ENCODE measurements around the gene ULK3. TPM values are rescaled to one million over a fixed set of nuclear protein-coding genes. Genes with fewer than 3 reads are reported as not detected.

Gene ULK3
- total RNA-seq, 1 donor from 2014 or later: 35.8 TPM

DNA sequence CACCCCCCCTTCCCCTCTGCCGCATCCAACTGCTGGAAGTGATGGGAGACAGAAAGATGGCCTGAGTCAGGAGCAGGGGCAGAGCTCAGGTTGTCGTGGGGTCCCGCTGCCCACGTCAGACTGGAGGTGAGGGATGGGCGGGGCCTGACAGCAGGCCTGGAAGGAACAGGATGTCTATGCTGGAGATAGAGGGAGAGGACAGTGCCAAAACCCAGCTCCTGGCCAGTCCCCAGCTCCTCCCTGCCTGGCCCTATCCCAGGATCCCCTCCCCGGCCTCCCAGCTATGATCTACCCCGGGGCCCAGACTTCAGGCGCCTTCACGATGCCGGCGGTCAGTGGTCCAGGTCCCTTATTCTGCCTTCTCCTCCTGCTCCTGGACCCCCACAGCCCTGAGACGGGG is 30.4 kb downstream of the ULK3 start, which contains the start of gene LMAN1L:
Gene LMAN1L (plus strand): TSS at position 303 of the 400 bp plus-strand sequence. CDS start 20 bp downstream, at position 323.
- intact Hi-C loops (cut with DNase I): no loop called here
- ATAC-seq (ENCODE audit: poor library complexity) (peak; percentile 52), DNase-seq (peak; percentile 63)

DNA sequence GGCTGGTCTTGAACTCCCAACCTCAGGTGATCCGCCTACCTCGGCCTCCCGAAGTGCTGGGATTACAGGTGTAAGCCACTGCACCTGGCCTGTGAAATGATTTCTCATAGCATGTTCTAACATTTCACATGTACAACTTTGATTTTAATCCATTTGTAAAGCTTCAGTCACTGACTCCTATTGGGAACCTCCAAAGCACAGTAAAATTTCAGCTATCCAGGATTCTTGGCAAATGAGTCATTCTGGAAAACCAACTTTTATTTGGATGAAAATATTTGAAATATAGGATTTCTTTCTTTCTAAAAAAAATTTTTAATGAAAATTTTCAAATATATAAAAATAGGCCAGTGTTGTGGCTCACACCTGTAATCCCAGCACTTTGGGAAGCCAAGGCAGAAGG is 33.0 kb downstream of the ULK3 start:
- no peak for ATAC-seq (ENCODE audit: poor library complexity)
- no peak for DNase-seq
- intact Hi-C loops (cut with DNase I): no loop called here

DNA sequence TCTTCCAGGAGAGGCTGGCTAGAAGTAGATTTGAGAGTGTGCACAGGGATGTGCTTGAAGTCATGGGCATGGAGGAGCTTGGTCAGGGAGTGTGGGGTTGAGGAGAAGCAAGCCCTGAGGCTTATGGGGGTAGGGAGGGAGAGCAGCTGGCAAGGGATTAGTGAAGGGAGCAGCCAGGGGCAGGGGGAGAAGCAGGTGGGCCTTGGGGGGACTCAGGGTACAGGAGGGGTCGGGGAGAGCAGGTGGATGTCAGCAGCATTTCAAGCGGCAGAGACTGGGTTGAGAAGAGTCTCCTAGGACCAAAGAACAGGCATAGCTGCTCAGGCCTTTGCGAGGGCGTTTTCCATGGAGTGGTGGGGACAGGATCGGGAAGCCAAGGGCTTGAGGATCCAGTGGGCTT is 33.7 kb downstream of the ULK3 start:
- DNase-seq: no peak
- intact Hi-C loops (cut with DNase I): no loop called here
- no peak for ATAC-seq (ENCODE audit: poor library complexity)

DNA sequence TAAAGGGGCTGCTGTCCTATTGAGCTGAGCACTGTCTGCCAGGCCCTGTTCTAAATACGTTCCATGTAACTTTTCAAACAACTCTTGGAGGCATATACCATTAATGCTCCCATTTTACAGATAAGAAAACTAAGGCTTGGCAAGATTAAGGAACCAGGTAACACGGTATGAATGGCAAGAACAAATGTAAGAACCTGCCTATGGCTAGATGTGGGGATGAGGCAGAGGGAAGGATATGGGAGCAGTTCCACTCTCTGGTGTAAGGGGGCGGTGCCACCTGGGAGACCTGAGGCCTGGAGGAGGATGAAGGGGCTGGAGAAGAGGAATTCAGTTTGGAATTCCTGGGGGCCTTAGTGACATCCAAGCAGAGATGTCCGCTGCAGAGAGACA is 34.1 kb downstream of the ULK3 start:
- intact Hi-C loops (cut with DNase I): no loop called here
- DNase-seq (no peak), ATAC-seq (ENCODE audit: poor library complexity) (no peak)

- peak; percentile 69 for ATAC-seq (ENCODE audit: poor library complexity)
- DNase-seq: peak; percentile 64
- intact Hi-C loops (cut with DNase I): no loop called here
These were observed 34.7 kb downstream of the ULK3 start for GRCh38 chr15:74808078-74808839.

GRCh38 chr15:74807282-74807681 is 35.7 kb downstream of the ULK3 start:
- intact Hi-C loops (cut with DNase I): no loop called here
- no peak for ATAC-seq (ENCODE audit: poor library complexity)
- no peak for DNase-seq

DNA sequence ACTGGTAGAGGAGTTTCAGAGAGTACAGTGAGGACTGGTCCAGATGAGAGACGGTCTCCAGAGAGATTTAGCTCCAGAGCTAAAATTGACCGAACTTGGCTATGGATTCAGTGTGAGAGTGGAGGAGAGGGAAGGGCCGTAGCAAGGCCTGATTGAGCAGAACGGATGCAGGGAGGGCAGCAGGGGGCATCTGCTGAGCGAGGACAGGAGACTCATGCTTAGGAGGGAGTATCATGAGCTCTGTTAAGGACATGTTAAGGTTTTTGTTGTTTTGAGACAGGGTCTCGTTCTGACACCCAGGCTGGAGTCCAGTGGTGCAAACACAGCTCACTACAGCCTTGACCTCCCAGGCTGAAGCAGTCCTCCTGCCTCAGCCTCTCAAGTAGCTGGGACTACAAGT is 38.0 kb downstream of the ULK3 start:
- no peak for DNase-seq
- intact Hi-C loops (cut with DNase I): no loop called here
- no peak for ATAC-seq (ENCODE audit: poor library complexity)

- ATAC-seq (ENCODE audit: poor library complexity): no peak
- intact Hi-C loops (cut with DNase I): no loop called here
- DNase-seq: no peak
These were observed 40.0 kb downstream of the ULK3 start for GRCh38 chr15:74802862-74803447.

- intact Hi-C loops (cut with DNase I): no loop called here
- no peak for ATAC-seq (ENCODE audit: poor library complexity)
These were observed 40.7 kb downstream of the ULK3 start for GRCh38 chr15:74802290-74802689.

GRCh38 chr15:74801311-74801997 is 41.5 kb downstream of the ULK3 start:
- no peak for ATAC-seq (ENCODE audit: poor library complexity)
- DNase-seq: no peak
- intact Hi-C loops (cut with DNase I): no loop called here

More at GRCh38 chr15:74802290-74802689, 40.7 kb downstream of the ULK3 start:
- no peak for DNase-seq

- ATAC-seq (ENCODE audit: poor library complexity): no peak
- DNase-seq: no peak
- intact Hi-C loops (cut with DNase I): no loop called here
These were observed 42.3 kb downstream of the ULK3 start for GRCh38 chr15:74800559-74801094.

DNA sequence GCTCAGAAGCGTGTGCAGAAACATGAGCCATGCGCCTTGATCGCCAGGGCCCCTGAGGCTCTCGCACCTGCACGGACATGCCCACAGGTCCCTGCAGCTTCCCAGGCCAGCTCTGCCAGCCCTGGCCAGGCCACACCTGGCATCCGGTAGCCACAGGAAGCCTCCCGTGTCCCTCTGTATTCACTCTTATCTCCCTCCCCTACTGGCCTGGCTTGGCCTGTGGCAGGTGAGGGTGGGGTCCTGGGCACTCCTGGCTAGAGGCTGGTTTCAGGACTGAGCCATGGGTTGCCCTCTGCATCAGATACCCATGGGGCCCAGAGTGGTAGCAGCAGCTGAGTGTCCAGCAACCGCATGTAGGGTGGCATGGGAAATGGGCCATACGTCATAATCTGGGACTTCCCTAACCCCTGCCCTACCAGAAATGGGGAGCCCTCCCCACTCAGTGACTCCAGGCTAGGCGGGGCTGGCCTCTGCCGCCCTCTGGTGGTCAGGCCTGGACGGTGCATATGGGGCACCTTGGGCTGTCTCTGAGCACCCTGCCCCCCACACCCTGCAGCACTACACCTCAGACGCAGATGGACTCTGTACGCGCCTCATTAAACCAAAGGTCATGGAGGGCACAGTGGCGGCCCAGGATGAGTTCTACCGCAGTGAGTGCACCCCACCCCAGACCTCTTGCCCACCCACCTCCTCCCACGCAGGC is 42.9 kb downstream of the ULK3 start:
- DNase-seq (peak; percentile 89), ATAC-seq (ENCODE audit: poor library complexity) (peak; percentile 86)
- intact Hi-C loops (cut with DNase I): no loop called here

GRCh38 chr15:74799255-74799855 is 43.6 kb downstream of the ULK3 start:
- DNase-seq (no peak), ATAC-seq (ENCODE audit: poor library complexity) (no peak)
- intact Hi-C loops (cut with DNase I): no loop called here

DNA sequence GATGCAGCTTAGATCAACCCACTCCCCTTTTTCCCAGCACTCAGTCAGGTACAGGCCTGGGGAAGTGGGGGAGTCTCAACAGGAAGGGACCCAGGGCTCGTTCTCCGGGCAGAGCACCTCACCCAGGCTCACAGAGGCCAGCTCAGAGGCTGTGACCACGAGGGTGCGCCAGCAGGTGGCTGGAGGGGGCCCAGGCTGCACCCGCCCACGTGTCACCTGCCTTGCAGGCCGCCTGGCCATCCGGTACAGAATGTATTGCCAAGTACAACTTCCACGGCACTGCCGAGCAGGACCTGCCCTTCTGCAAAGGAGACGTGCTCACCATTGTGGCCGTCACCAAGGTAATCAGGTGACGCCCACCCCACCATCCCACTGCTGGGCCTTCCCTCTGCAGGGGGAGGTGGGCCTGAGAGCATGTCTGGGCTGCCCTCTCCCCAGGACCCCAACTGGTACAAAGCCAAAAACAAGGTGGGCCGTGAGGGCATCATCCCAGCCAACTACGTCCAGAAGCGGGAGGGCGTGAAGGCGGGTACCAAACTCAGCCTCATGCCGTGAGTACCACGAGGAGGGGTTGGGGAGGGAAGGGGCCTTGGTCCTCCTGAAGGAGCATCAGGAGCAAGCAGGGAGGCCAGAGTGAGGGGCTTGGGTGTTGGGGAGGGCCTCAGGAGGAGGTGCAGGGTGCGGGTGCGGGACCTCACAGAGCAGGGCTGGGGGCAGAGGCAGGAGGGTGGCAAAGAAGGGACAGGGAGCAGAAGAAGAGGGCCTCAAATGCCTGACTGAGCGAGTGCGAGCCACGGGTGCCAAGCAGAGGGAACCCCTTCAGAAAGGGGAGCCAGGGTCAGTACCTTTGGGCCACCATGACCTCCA is 44.3 kb downstream of the ULK3 start:
- intact Hi-C loops (cut with DNase I): no loop called here
- ATAC-seq (ENCODE audit: poor library complexity) (peak; percentile 77), DNase-seq (peak; percentile 75)

DNA sequence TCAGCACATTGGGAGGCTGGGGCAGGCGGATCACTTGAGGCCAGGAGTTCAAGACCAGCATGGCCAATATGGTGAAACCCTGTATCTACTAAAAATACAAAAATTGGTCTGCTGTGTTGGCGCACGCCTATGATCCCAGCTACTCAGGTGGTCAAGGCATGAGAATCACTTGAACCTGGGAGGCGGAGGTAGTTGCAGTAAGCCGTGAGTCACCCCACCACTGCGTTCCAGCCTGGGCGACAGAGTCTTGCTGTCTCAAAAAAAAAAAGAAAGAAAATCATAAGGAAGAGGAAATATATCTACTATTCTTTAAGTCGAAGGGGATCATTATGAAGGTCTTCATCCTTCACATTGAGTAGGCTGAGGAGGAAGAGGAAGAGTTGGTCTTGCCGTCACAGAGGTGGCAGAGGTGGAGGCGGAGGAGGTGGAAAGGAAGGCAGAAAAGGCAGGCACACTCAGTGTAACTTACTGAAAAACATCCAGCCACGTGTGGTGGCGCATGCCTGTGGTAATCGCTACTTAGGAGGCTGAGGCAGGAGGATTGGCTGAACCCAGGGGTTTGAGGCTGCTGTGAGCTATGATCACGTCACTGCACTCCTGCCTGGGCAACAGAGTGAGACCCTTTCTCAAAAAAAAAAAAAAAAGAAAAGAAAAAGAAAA is 46.9 kb downstream of the ULK3 start:
- DNase-seq: no peak
- intact Hi-C loops (cut with DNase I): no loop called here
- ATAC-seq (ENCODE audit: poor library complexity): no peak

- ATAC-seq (ENCODE audit: poor library complexity) (no peak), DNase-seq (no peak)
- intact Hi-C loops (cut with DNase I): no loop called here
These were observed 48.0 kb downstream of the ULK3 start for GRCh38 chr15:74794970-74795349.

DNA sequence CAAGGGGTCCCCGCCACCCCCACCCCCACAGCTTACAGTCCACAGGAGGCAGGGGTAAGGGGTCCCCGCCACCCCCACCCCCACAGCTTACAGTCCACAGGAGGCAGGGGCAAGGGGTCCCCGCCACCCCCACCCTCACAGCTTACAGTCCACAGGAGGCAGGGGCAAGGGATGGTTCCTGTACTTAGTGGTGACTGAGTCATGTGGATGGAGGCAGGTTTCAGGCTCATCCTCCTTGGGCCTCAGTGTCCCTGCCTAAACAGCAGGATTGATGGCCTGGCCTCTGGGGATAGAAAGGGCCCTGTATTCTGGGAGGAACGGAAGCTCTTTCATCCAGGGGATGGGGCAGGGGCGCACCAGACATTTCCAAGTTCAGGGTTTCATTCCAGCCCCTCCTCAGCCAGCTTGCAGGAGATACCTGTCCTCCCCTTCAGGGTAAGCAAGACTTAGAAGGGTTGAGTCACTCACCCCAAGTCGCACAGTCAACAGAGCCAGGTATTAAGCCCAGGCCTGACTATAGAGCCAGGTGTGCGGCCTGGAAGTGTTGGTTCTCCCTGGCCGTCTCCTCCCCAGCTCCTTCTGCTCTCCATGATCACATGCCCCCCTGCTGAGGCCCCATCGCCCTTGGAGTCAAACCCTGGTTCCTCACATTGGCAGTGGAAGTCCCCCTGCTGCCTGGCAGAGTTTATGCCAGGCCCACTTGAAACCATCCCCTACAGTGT is 48.5 kb downstream of the ULK3 start:
- intact Hi-C loops (cut with DNase I): no loop called here
- DNase-seq (no peak), ATAC-seq (ENCODE audit: poor library complexity) (no peak)
